ENCODE results near the gene PRRT4. TPM values are rescaled to one million over a fixed set of nuclear protein-coding genes. Genes with fewer than 3 reads are reported as not detected.

Gene PRRT4
- total RNA-seq, 1 donor from 2014 or later = 0.18 TPM

- intact Hi-C loops (cut with micrococcal nuclease) = no loop called here
Measured at GRCh38 chr7:128304212-128304611, 57.3 kb downstream of the PRRT4 start.

- intact Hi-C loops (cut with micrococcal nuclease) = no loop called here
Measured at GRCh38 chr7:128303643-128304042, 57.8 kb downstream of the PRRT4 start.

- intact Hi-C loops (cut with micrococcal nuclease) = no loop called here
Measured at GRCh38 chr7:128303133-128303532, 58.4 kb downstream of the PRRT4 start.

GRCh38 chr7:128302139-128302538 is 59.4 kb downstream of the PRRT4 start:
- intact Hi-C loops (cut with micrococcal nuclease) = no loop called here

Other genes starting within 250 kb of the PRRT4 start
- gene LEP, start 120.4 kb downstream of the PRRT4 start, total RNA-seq = not detected in 2 replicates
- 45.7 and 45.9 TPM in 2 replicates for gene RBM28, start 17.8 kb downstream of the PRRT4 start, total RNA-seq
- gene IMPDH1, start 48.3 kb upstream of the PRRT4 start, total RNA-seq = 92.4 and 97.2 TPM in 2 replicates
- 17.1 and 17.8 TPM in 2 replicates for gene HILPDA, start 94.2 kb upstream of the PRRT4 start, total RNA-seq
- gene METTL2B, start 115.1 kb upstream of the PRRT4 start, total RNA-seq = 36.9 and 39.9 TPM in 2 replicates